IPS-18a (cell line): Measurements from ENCODE around the gene ZNF148.

Experiments used
- H3K27ac ChIP-seq: one replicate; pipeline ENCODE4 v1.5.1; 2013; ENCODE audit warnings: low read length
- H3K27me3 ChIP-seq: one replicate; pipeline ENCODE4 v1.6.1; 2013; ENCODE audit warnings: mild to moderate bottlenecking, low read length; ENCODE audit not compliant: control insufficient read depth, insufficient read depth
- H3K36me3 ChIP-seq: one replicate; pipeline ENCODE4 v1.6.1; 2013; ENCODE audit warnings: low read depth, low read length; ENCODE audit not compliant: control insufficient read depth
- H3K4me1 ChIP-seq: one replicate; pipeline ENCODE4 v1.6.1; 2013; ENCODE audit warnings: low read depth, low read length; ENCODE audit not compliant: control insufficient read depth
- H3K4me3 ChIP-seq: one replicate; pipeline ENCODE4 v1.5.1; 2013; ENCODE audit warnings: low read length
- H3K9ac ChIP-seq: one replicate; pipeline ENCODE4 v1.6.1; 2013; ENCODE audit warnings: mild to moderate bottlenecking, low read length, moderate library complexity
- H3K9me3 ChIP-seq: one replicate; pipeline ENCODE4 v1.6.1; 2013; ENCODE audit warnings: low read depth, low read length; ENCODE audit not compliant: control insufficient read depth

Gene ZNF148

GRCh38 chr3:125324341-125324740 is 50.8 kb downstream of the ZNF148 start:
- no peaks in the 10 kb centered on the region for H3K9me3 ChIP-seq
- no peaks in the 10 kb centered on the region for H3K27me3 ChIP-seq
- no peaks in the 10 kb centered on the region for H3K36me3 ChIP-seq
- H3K4me1 ChIP-seq: no peaks in the 10 kb centered on the region
- no peak overlapping the region for H3K9ac ChIP-seq
- H3K27ac ChIP-seq: no peak overlapping the region
- H3K4me3 ChIP-seq: no peak overlapping the region

DNA sequence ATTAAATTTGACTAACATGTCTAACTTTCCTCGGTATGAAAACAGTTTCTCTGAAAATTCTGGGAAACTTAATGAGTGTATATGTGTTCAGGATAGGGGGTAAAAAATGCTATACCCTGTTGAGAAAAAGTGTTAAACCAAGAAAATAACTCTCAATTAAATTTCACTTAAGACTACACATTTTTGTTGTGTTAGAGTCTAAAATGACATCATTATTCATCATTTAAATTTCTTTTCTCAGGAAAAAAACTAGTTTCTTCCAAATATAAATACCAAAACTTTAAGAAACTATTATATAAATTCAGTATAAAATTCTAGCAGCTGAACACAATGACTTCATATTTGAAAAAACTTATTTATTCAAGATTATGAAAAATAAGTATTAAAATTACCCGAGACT is 52.2 kb downstream of the ZNF148 start:
- H3K27ac ChIP-seq: no peak overlapping the region
- H3K36me3 ChIP-seq: no peaks in the 10 kb centered on the region
- no peak overlapping the region for H3K4me3 ChIP-seq
- H3K9ac ChIP-seq: no peak overlapping the region
- H3K4me1 ChIP-seq: peaks cover 8% of the 10 kb centered on the region
- no peaks in the 10 kb centered on the region for H3K27me3 ChIP-seq
- no peaks in the 10 kb centered on the region for H3K9me3 ChIP-seq

DNA sequence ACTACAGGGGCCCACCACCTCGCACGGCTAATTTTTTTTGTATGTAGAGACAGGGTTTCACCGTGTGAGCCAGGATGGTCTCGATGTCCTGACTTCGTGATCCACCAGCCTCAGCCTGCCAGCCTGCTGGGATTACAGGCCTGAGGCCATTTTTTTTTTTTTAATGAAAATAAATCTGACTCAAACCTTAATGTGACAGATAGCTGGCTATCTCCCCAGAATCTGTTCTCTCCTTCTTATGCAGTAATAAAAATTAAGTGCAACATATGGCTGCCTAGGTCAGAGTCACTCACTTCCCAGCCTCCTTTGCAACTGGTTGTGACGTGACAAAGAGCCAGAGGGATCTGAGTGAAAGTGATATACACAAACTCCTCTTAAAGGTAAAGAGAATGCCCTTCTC is 53.0 kb downstream of the ZNF148 start:
- Histone ChIP-seq H3K4me1 (peaks cover 10% of the 10 kb centered on the region), H3K27me3 (no peaks in the 10 kb centered on the region), H3K4me3 (no peak overlapping the region), H3K9ac (no peak overlapping the region), H3K9me3 (no peaks in the 10 kb centered on the region), H3K27ac (no peak overlapping the region), H3K36me3 (no peaks in the 10 kb centered on the region)

- Histone ChIP-seq H3K27ac (no peak overlapping the region), H3K9ac (no peak overlapping the region), H3K36me3 (no peaks in the 10 kb centered on the region), H3K4me3 (no peak overlapping the region), H3K9me3 (no peaks in the 10 kb centered on the region), H3K27me3 (no peaks in the 10 kb centered on the region), H3K4me1 (peaks cover 10% of the 10 kb centered on the region)
Measured at GRCh38 chr3:125319765-125320164, 55.4 kb downstream of the ZNF148 start.

- Histone ChIP-seq H3K36me3 (no peaks in the 10 kb centered on the region), H3K9me3 (no peaks in the 10 kb centered on the region), H3K27ac (no peak overlapping the region), H3K4me1 (peaks cover 10% of the 10 kb centered on the region), H3K9ac (no peak overlapping the region), H3K27me3 (no peaks in the 10 kb centered on the region), H3K4me3 (no peak overlapping the region)
Measured at GRCh38 chr3:125318871-125319270, 56.3 kb downstream of the ZNF148 start.

- Histone ChIP-seq H3K9ac (no peak overlapping the region), H3K27ac (peak overlapping the region; percentile 64), H3K9me3 (no peaks in the 10 kb centered on the region), H3K4me1 (peaks cover 10% of the 10 kb centered on the region), H3K36me3 (peaks cover 1% of the 10 kb centered on the region), H3K4me3 (no peak overlapping the region), H3K27me3 (no peaks in the 10 kb centered on the region)
Measured at GRCh38 chr3:125318167-125318865, 56.8 kb downstream of the ZNF148 start.

DNA sequence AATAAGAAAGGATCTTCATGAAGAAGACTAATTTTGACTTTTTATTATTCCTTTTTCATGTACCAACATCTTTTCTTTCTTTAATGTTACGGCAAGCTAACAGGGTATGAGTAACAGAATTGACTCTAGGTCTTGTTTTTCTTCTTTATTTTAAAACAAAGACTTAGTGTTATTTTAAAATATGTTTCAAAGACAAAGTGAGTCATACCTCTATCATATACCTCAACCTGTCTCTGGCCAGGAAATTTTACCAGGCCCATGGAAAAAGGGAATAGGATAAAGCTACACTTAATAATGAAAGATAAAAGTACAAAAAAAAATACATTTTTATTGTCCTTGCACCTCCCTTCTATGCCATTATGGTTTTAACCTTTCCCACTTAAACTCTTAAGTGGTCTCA is 57.4 kb downstream of the ZNF148 start:
- Histone ChIP-seq H3K4me1 (peaks cover 10% of the 10 kb centered on the region), H3K36me3 (peaks cover 5% of the 10 kb centered on the region), H3K27me3 (no peaks in the 10 kb centered on the region), H3K4me3 (no peak overlapping the region), H3K27ac (peak overlapping the region; percentile 64), H3K9ac (no peak overlapping the region), H3K9me3 (no peaks in the 10 kb centered on the region)

DNA sequence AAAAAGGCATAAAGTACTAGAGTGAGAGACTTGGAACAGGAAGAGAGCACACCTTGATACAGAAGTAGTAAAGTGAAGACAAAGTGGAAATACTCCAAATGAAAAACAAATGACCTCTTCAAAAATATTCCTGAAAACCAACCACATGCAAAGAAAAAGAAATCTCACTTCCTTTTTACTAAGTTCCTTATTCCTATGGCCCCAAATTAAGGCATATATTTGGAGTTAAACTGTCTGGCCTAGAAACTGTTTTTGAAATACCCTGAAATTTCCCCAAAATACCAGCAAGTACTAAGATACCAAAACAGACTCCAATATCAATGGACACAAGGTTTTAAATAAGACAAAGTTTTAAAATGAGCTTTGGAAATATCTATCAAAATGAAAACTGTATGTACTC is 58.2 kb downstream of the ZNF148 start:
- H3K27me3 ChIP-seq: no peaks in the 10 kb centered on the region
- no peaks in the 10 kb centered on the region for H3K9me3 ChIP-seq
- peaks cover 10% of the 10 kb centered on the region for H3K36me3 ChIP-seq
- no peak overlapping the region for H3K4me3 ChIP-seq
- no peak overlapping the region for H3K27ac ChIP-seq
- H3K9ac ChIP-seq: no peak overlapping the region
- peaks cover 10% of the 10 kb centered on the region for H3K4me1 ChIP-seq

- Histone ChIP-seq H3K27me3 (no peaks in the 10 kb centered on the region), H3K4me1 (peaks cover 10% of the 10 kb centered on the region), H3K4me3 (no peak overlapping the region), H3K9me3 (no peaks in the 10 kb centered on the region), H3K9ac (no peak overlapping the region), H3K36me3 (peaks cover 10% of the 10 kb centered on the region), H3K27ac (no peak overlapping the region)
Measured at GRCh38 chr3:125316246-125316645, 58.9 kb downstream of the ZNF148 start.

GRCh38 chr3:125313060-125313635 is 62.0 kb downstream of the ZNF148 start:
- Histone ChIP-seq H3K27me3 (no peaks in the 10 kb centered on the region), H3K4me3 (no peak overlapping the region), H3K9me3 (no peaks in the 10 kb centered on the region), H3K4me1 (peaks cover 4% of the 10 kb centered on the region), H3K36me3 (peaks cover 10% of the 10 kb centered on the region), H3K9ac (no peak overlapping the region), H3K27ac (no peak overlapping the region)

DNA sequence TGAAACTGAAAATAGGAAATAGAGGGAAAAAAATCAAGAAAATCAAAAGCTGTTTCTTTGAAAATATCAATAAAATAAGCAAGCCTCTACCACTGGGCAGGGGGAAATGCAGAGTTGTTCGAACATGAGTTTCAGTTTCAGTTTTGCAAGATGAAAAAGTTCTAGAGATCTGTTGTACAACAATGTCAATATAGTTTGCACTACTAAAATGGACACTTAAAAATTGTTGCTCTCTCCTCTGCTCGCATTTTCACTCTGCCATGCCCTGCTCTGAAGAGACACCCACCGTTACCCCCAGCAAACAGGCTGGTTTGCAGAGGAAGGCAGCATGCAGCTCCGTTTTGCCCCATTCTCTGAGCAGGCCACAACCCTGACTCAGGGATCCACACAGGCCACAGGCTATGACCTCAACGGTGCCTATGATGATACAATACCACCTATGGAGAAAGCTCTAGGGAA is 64.5 kb downstream of the ZNF148 start:
- no peak overlapping the region for H3K27ac ChIP-seq
- no peaks in the 10 kb centered on the region for H3K4me1 ChIP-seq
- H3K36me3 ChIP-seq: peaks cover 10% of the 10 kb centered on the region
- H3K4me3 ChIP-seq: no peak overlapping the region
- no peaks in the 10 kb centered on the region for H3K27me3 ChIP-seq
- no peak overlapping the region for H3K9ac ChIP-seq
- H3K9me3 ChIP-seq: no peaks in the 10 kb centered on the region

- no peaks in the 10 kb centered on the region for H3K9me3 ChIP-seq
- no peaks in the 10 kb centered on the region for H3K4me1 ChIP-seq
- no peaks in the 10 kb centered on the region for H3K27me3 ChIP-seq
- H3K27ac ChIP-seq: no peak overlapping the region
- H3K9ac ChIP-seq: no peak overlapping the region
- H3K4me3 ChIP-seq: no peak overlapping the region
- H3K36me3 ChIP-seq: peaks cover 10% of the 10 kb centered on the region
Measured at GRCh38 chr3:125309476-125309875, 65.6 kb downstream of the ZNF148 start.
